ENCODE data around the gene LMTK3.

LMTK3 gene

GRCh38 chr19:48506138-48506733, 5.4 kb downstream of the LMTK3 start:
- H2AFZ ChIP-seq (ENCODE audit: low read depth, low read length) = no peak overlapping the region
- ATAC-seq (ENCODE audit: insufficient read depth, low read depth) (peak; percentile 47), DNase-seq (no peak)
- no peak overlapping the region for H3K4me3 ChIP-seq (ENCODE audit: low read depth in 1 of 2, low read length in 2 of 2)
- no peaks in the 10 kb centered on the region for H3K27me3 ChIP-seq (ENCODE audit: insufficient read depth, low read length, poor library complexity)
- H3K36me3 ChIP-seq (ENCODE audit: insufficient read depth, low read length) = no peaks in the 10 kb centered on the region
- TF ChIP-seq EZH2 (IDR thresholded peaks at IDR 0.05; ENCODE audit: borderline replicate concordance, low read depth, low read length, severe bottlenecking) (no peak), CTCF (IDR thresholded peaks at IDR 0.05; ENCODE audit: borderline replicate concordance, extremely low read depth, low read length, poor library complexity, severe bottlenecking) (peak; percentile 61)
- no peak overlapping the region for H3K4me2 ChIP-seq (ENCODE audit: insufficient read depth, low read length)
- H3K4me1 ChIP-seq (ENCODE audit: insufficient read depth, low read length) = peaks cover 13% of the 10 kb centered on the region
- H4K20me1 ChIP-seq (ENCODE audit: insufficient read depth, low read length) = no peaks in the 10 kb centered on the region
- H3K9ac ChIP-seq (ENCODE audit: low read depth, low read length) = no peak overlapping the region
- H3K27ac ChIP-seq (ENCODE audit: low read length) = no peak overlapping the region
- no peaks in the 10 kb centered on the region for H3K79me2 ChIP-seq (ENCODE audit: insufficient read depth, low read length)
- no peaks in the 10 kb centered on the region for H3K9me3 ChIP-seq (ENCODE audit: insufficient read depth, low read length, severe bottlenecking)

GRCh38 chr19:48502350-48503018, 9.2 kb downstream of the LMTK3 start:
- no peaks in the 10 kb centered on the region for H3K79me2 ChIP-seq (ENCODE audit: insufficient read depth, low read length)
- H3K27ac ChIP-seq (ENCODE audit: low read length) = no peak overlapping the region
- no peaks in the 10 kb centered on the region for H3K9me3 ChIP-seq (ENCODE audit: insufficient read depth, low read length, severe bottlenecking)
- no peaks in the 10 kb centered on the region for H3K27me3 ChIP-seq (ENCODE audit: insufficient read depth, low read length, poor library complexity)
- no peak overlapping the region for H2AFZ ChIP-seq (ENCODE audit: low read depth, low read length)
- H3K9ac ChIP-seq (ENCODE audit: low read depth, low read length) = no peak overlapping the region
- H3K36me3 ChIP-seq (ENCODE audit: insufficient read depth, low read length) = no peaks in the 10 kb centered on the region
- H3K4me3 ChIP-seq (ENCODE audit: low read depth in 1 of 2, low read length in 2 of 2) = no peak overlapping the region
- DNase-seq (no peak), ATAC-seq (ENCODE audit: insufficient read depth, low read depth) (0 out of 3 replicates have a peak, but pooled peaks have one; percentile 7)
- TF ChIP-seq EZH2 (IDR thresholded peaks at IDR 0.05; ENCODE audit: borderline replicate concordance, low read depth, low read length, severe bottlenecking) = no peak
- no peak for TF ChIP-seq CTCF (IDR thresholded peaks at IDR 0.05; ENCODE audit: borderline replicate concordance, extremely low read depth, low read length, poor library complexity, severe bottlenecking)
- peaks cover 19% of the 10 kb centered on the region for H3K4me1 ChIP-seq (ENCODE audit: insufficient read depth, low read length)
- peak overlapping the region; percentile 22 for H3K4me2 ChIP-seq (ENCODE audit: insufficient read depth, low read length)
- H4K20me1 ChIP-seq (ENCODE audit: insufficient read depth, low read length) = no peaks in the 10 kb centered on the region

DNA sequence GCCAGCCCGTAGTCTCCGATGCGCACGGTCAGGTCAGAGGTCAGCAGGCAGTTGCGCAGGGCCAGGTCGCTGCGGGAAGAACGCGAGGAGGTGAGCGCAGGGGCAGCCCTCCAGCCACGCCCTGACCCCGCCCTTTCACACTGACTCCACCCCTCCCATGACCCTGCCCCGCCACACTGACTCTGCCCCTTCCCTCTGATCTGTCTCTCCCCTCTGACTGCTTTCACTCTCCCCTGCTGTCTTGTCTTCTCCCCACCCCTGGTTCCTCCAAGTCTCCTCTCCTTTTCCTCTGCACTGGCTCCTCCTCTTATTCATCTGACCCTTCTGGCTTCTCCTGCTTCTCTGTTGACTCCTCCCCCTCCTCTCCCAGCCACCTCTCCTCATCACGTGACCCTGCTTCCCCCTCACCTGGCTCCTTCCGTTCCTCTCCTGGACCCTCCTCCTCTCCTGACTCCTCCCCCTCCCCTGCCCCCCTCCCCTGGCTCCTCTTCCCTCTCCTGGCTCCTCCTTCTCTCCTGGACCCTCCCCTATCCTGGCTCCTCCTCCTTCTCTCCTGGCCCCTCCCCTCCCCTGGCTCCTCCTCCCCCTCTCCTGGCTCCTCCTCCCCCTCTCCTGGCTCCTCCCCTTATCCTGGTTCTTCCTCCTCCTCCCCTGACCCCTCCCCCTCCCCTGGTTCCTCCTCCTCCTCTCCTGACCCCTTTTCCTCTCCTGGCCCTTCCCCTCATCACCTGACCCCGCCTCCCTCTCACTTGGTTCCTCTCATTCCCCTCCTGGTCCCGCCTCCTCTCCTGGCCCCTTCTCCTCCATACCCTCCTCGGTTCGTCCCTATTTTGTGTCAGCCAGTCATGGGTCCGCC, 9.9 kb downstream of the LMTK3 start:
- no peaks in the 10 kb centered on the region for H3K27me3 ChIP-seq (ENCODE audit: insufficient read depth, low read length, poor library complexity)
- H3K9me3 ChIP-seq (ENCODE audit: insufficient read depth, low read length, severe bottlenecking) = no peaks in the 10 kb centered on the region
- H4K20me1 ChIP-seq (ENCODE audit: insufficient read depth, low read length) = no peaks in the 10 kb centered on the region
- DNase-seq (peak; percentile 83), ATAC-seq (ENCODE audit: insufficient read depth, low read depth) (peak; percentile 80)
- H3K9ac ChIP-seq (ENCODE audit: low read depth, low read length) = no peak overlapping the region
- TF ChIP-seq CTCF (IDR thresholded peaks at IDR 0.05; ENCODE audit: borderline replicate concordance, extremely low read depth, low read length, poor library complexity, severe bottlenecking) = no peak
- TF ChIP-seq EZH2 (IDR thresholded peaks at IDR 0.05; ENCODE audit: borderline replicate concordance, low read depth, low read length, severe bottlenecking) = no peak
- peak overlapping the region in 1 of 2 experiments; percentile 33; a peak in 1 of 4 replicates for H3K4me3 ChIP-seq (ENCODE audit: low read depth in 1 of 2, low read length in 2 of 2)
- H3K4me2 ChIP-seq (ENCODE audit: insufficient read depth, low read length) = peak overlapping the region; percentile 58
- no peaks in the 10 kb centered on the region for H3K79me2 ChIP-seq (ENCODE audit: insufficient read depth, low read length)
- H3K36me3 ChIP-seq (ENCODE audit: insufficient read depth, low read length) = no peaks in the 10 kb centered on the region
- peak overlapping the region; percentile 53 for H2AFZ ChIP-seq (ENCODE audit: low read depth, low read length)
- no peak overlapping the region for H3K27ac ChIP-seq (ENCODE audit: low read length)
- H3K4me1 ChIP-seq (ENCODE audit: insufficient read depth, low read length) = peaks cover 19% of the 10 kb centered on the region

Measured in DND-41 (cell line).